Measurements from ENCODE around the gene ELANE.

- TF ChIP-seq CTCF (conservative IDR thresholded peaks at IDR 0.05 in 1 of 2, IDR thresholded peaks at IDR 0.05 in 1 of 2; ENCODE audit: extremely low read depth in 1 of 2, insufficient read depth in 1 of 2, low read depth in 1 of 2, low read length in 2 of 2) (no peak), EZH2 (IDR thresholded peaks at IDR 0.05; ENCODE audit: borderline replicate concordance, low read length) (no peak)
These were observed 18.9 kb downstream of the ELANE start for GRCh38 chr19:870963-871401.
